Calu3 (cell line): ENCODE measurements around the gene SLC26A11. TPM values are rescaled to one million over a fixed set of nuclear protein-coding genes. Genes with fewer than 3 reads are reported as not detected.

Experiments used
- BruUV-seq: library from RNA; stranded (reverse); fragments of 400-500 nt; replicated peaks from 2 replicates; lab custom pipeline; 2021; lab: Mats Ljungman, UMichigan
- CTCF ChIA-PET: fragments of 300-600 bp; sonication (Branson Sonifier 250); formaldehyde crosslinking; loops from one replicate; lab custom pipeline; 2022; ENCODE audit warnings: antibody characterized with exemption; lab: Charles Lee
- DNase-seq: peaks from one replicate; pipeline ENCODE4 v3.0.0; 2022
- H3K27ac Mint-ChIP-seq: one replicate; pipeline ENCODE4 v1.8.0; 2022; ENCODE audit warnings: mixed read lengths; ENCODE audit not compliant: unreplicated experiment
- H3K27me3 Mint-ChIP-seq: one replicate; pipeline ENCODE4 v1.8.0; 2022; ENCODE audit warnings: mixed read lengths; ENCODE audit not compliant: unreplicated experiment
- H3K36me3 Mint-ChIP-seq: one replicate; pipeline ENCODE4 v1.8.0; 2022; ENCODE audit warnings: mild to moderate bottlenecking, moderate library complexity, mixed read lengths; ENCODE audit not compliant: insufficient read depth, unreplicated experiment
- H3K4me1 Mint-ChIP-seq: one replicate; pipeline ENCODE4 v1.8.0; 2022; ENCODE audit warnings: mild to moderate bottlenecking, low read depth, mixed read lengths; ENCODE audit not compliant: unreplicated experiment
- H3K4me3 Mint-ChIP-seq: one replicate; pipeline ENCODE4 v1.8.0; 2022; ENCODE audit warnings: mild to moderate bottlenecking, low read depth, moderate library complexity, mixed read lengths; ENCODE audit not compliant: unreplicated experiment
- H3K9me3 Mint-ChIP-seq: one replicate; pipeline ENCODE4 v1.8.0; 2022; ENCODE audit warnings: low read depth, mixed read lengths; ENCODE audit not compliant: unreplicated experiment
- CTCF ChIP-seq: fragments of 200-600 bp; IDR thresholded peaks from one replicate; pipeline ENCODE4 v1.8.0; 2022; ENCODE audit warnings: antibody characterized with exemption; ENCODE audit not compliant: unreplicated experiment
- intact Hi-C: fragments of 100-400 bp; cut with micrococcal nuclease; formaldehyde crosslinking; loops from one replicate; pipeline ENCODE4 v1.10.0; 2022; ENCODE audit not compliant: unreplicated experiment
- total RNA-seq: library from RNA; stranded (reverse); gene quantifications from 2 replicates; pipeline ENCODE4 v1.2.3, GENCODE V29; 2022

Gene SLC26A11
- total RNA-seq, 1 experiment from 2014 or later = 7.2 TPM

- no peak for TF ChIP-seq CTCF
- Mint-ChIP-seq H3K9me3 (no peaks in the 10 kb centered on the region), H3K4me3 (no peak overlapping the region), H3K36me3 (no peaks in the 10 kb centered on the region), H3K27me3 (peaks cover 12% of the 10 kb centered on the region), H3K4me1 (peaks cover 6% of the 10 kb centered on the region), H3K27ac (no peak overlapping the region)
- BruUV-seq = no TSS peak
- CTCF ChIA-PET = no interaction called here
- intact Hi-C loops = no loop called here
- no peak for DNase-seq
Measured at GRCh38 chr17:80228477-80228876, 8.2 kb downstream of the SLC26A11 start.

GRCh38 chr17:80229011-80229410, 8.8 kb downstream of the SLC26A11 start:
- Mint-ChIP-seq H3K27me3 (peaks cover 7% of the 10 kb centered on the region), H3K36me3 (no peaks in the 10 kb centered on the region), H3K4me1 (peaks cover 2% of the 10 kb centered on the region), H3K4me3 (no peak overlapping the region), H3K9me3 (no peaks in the 10 kb centered on the region), H3K27ac (no peak overlapping the region)
- BruUV-seq = no TSS peak
- no peak for TF ChIP-seq CTCF
- intact Hi-C loops = no loop called here
- no peak for DNase-seq
- CTCF ChIA-PET = no interaction called here

- no peak overlapping the region for H3K4me3 Mint-ChIP-seq
- no peaks in the 10 kb centered on the region for H3K27me3 Mint-ChIP-seq
- DNase-seq = no peak
- intact Hi-C loops = no loop called here
- no peak overlapping the region for H3K27ac Mint-ChIP-seq
- no peaks in the 10 kb centered on the region for H3K36me3 Mint-ChIP-seq
- no TSS peak for BruUV-seq
- TF ChIP-seq CTCF = no peak
- H3K4me1 Mint-ChIP-seq = no peaks in the 10 kb centered on the region
- CTCF ChIA-PET = interaction anchor here (0.6 kb wide), 1 partner anchor 479 kb away, joined by 8 read pairs; no protein-coding TSS in a partner anchor
- H3K9me3 Mint-ChIP-seq = no peaks in the 10 kb centered on the region
Measured at GRCh38 chr17:80232438-80232837, 12.2 kb downstream of the SLC26A11 start.

- Mint-ChIP-seq H3K4me1 (no peaks in the 10 kb centered on the region), H3K4me3 (no peak overlapping the region), H3K9me3 (no peaks in the 10 kb centered on the region), H3K36me3 (no peaks in the 10 kb centered on the region), H3K27me3 (no peaks in the 10 kb centered on the region), H3K27ac (no peak overlapping the region)
- intact Hi-C loops = no loop called here
- CTCF ChIA-PET = no interaction called here
- TF ChIP-seq CTCF = no peak
- no peak for DNase-seq
- BruUV-seq = no TSS peak
Measured at GRCh38 chr17:80233202-80233601, 13.0 kb downstream of the SLC26A11 start.
